HT1080 (cell line): Measurements from ENCODE around the gene KRT32. TPM values are rescaled to one million over a fixed set of nuclear protein-coding genes. Genes with fewer than 3 reads are reported as not detected.

Experiments
- DNase-seq: peaks from one replicate; pipeline ENCODE4 v3.0.0-alpha.2; 2015; ENCODE audit warnings: low read depth
- total RNA-seq: library from RNA; depleted of rRNA; stranded (reverse); fragments of >200 nt; shearing (Covaris generic); gene quantifications from 2 replicates; pipeline ENCODE4 v1.2.3, GENCODE V29; 2014

The KRT32 gene
- total RNA-seq, 1 experiment from 2014 or later = not detected

GRCh38 chr17:41492771-41493170 lies 25.6 kb upstream of the KRT32 start:
- DNase-seq = peak; percentile 21

GRCh38 chr17:41492351-41492750 lies 25.2 kb upstream of the KRT32 start:
- DNase-seq = peak; percentile 8

GRCh38 chr17:41491476-41491875 lies 24.3 kb upstream of the KRT32 start:
- DNase-seq = no peak

GRCh38 chr17:41490000-41490990 lies 23.1 kb upstream of the KRT32 start:
- no peak for DNase-seq

- DNase-seq = no peak
Measured at GRCh38 chr17:41489531-41489930, 22.3 kb upstream of the KRT32 start, which contains the start of gene KRT36. Gene KRT36, minus strand, starts transcription at chr17:41489910. Its CDS starts 46 bp downstream, at chr17:41489864.

- no peak for DNase-seq
Measured at GRCh38 chr17:41486809-41487530, 19.8 kb upstream of the KRT32 start.

- no peak for DNase-seq
Measured at GRCh38 chr17:41486316-41486715, 19.1 kb upstream of the KRT32 start.

- DNase-seq = no peak
Measured at GRCh38 chr17:41484920-41485904, 18.0 kb upstream of the KRT32 start.

- DNase-seq = no peak
Measured at GRCh38 chr17:41483991-41484826, 17.0 kb upstream of the KRT32 start.

GRCh38 chr17:41483531-41483930 lies 16.3 kb upstream of the KRT32 start:
- no peak for DNase-seq

GRCh38 chr17:41481036-41481435 lies 13.8 kb upstream of the KRT32 start, which contains the start of gene KRT35:
Gene KRT35, minus strand, starts transcription at chr17:41481151. Its CDS starts 54 bp downstream, at chr17:41481097.
- DNase-seq = no peak

- no peak for DNase-seq
Measured at GRCh38 chr17:41480581-41480980, 13.4 kb upstream of the KRT32 start.

GRCh38 chr17:41480136-41480535 lies 12.9 kb upstream of the KRT32 start:
- no peak for DNase-seq

- DNase-seq = no peak
Measured at GRCh38 chr17:41478237-41478636, 11.1 kb upstream of the KRT32 start.

GRCh38 chr17:41476866-41477815 lies 10.0 kb upstream of the KRT32 start:
- no peak for DNase-seq

- DNase-seq = no peak
Measured at GRCh38 chr17:41475421-41475820, 8.2 kb upstream of the KRT32 start.

GRCh38 chr17:41474863-41475262 lies 7.7 kb upstream of the KRT32 start:
- no peak for DNase-seq

GRCh38 chr17:41468346-41468745 lies 1.2 kb upstream of the KRT32 start:
- no peak for DNase-seq

GRCh38 chr17:41467561-41467960 lies 375 bp upstream of the KRT32 start:
- DNase-seq = no peak
